ENCODE results near the gene HSD17B10. TPM values are rescaled to one million over a fixed set of nuclear protein-coding genes. Genes with fewer than 3 reads are reported as not detected.

HSD17B10 gene
- polyA plus RNA-seq, 1 of the 3 experiments (the other 2 are of a cell fraction) = 157 TPM

- TF ChIP-seq, protein P1, sequence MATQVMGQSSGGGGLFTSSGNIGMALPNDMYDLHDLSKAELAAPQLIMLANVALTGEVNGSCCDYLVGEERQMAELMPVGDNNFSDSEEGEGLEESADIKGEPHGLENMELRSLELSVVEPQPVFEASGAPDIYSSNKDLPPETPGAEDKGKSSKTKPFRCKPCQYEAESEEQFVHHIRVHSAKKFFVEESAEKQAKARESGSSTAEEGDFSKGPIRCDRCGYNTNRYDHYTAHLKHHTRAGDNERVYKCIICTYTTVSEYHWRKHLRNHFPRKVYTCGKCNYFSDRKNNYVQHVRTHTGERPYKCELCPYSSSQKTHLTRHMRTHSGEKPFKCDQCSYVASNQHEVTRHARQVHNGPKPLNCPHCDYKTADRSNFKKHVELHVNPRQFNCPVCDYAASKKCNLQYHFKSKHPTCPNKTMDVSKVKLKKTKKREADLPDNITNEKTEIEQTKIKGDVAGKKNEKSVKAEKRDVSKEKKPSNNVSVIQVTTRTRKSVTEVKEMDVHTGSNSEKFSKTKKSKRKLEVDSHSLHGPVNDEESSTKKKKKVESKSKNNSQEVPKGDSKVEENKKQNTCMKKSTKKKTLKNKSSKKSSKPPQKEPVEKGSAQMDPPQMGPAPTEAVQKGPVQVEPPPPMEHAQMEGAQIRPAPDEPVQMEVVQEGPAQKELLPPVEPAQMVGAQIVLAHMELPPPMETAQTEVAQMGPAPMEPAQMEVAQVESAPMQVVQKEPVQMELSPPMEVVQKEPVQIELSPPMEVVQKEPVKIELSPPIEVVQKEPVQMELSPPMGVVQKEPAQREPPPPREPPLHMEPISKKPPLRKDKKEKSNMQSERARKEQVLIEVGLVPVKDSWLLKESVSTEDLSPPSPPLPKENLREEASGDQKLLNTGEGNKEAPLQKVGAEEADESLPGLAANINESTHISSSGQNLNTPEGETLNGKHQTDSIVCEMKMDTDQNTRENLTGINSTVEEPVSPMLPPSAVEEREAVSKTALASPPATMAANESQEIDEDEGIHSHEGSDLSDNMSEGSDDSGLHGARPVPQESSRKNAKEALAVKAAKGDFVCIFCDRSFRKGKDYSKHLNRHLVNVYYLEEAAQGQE (IDR thresholded peaks at IDR 0.05; ENCODE audit: low read depth, low read length) = no peak
- TF ChIP-seq, protein P2, sequence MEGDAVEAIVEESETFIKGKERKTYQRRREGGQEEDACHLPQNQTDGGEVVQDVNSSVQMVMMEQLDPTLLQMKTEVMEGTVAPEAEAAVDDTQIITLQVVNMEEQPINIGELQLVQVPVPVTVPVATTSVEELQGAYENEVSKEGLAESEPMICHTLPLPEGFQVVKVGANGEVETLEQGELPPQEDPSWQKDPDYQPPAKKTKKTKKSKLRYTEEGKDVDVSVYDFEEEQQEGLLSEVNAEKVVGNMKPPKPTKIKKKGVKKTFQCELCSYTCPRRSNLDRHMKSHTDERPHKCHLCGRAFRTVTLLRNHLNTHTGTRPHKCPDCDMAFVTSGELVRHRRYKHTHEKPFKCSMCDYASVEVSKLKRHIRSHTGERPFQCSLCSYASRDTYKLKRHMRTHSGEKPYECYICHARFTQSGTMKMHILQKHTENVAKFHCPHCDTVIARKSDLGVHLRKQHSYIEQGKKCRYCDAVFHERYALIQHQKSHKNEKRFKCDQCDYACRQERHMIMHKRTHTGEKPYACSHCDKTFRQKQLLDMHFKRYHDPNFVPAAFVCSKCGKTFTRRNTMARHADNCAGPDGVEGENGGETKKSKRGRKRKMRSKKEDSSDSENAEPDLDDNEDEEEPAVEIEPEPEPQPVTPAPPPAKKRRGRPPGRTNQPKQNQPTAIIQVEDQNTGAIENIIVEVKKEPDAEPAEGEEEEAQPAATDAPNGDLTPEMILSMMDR (IDR thresholded peaks at IDR 0.05) = no peak
- TF ChIP-seq USF1 (IDR thresholded peaks at IDR 0.05; ENCODE audit: borderline replicate concordance, low read depth) = no peak
- TF ChIP-seq JUND (IDR thresholded peaks at IDR 0.05) = no peak
- TF ChIP-seq NFIC (IDR thresholded peaks at IDR 0.05; ENCODE audit: borderline replicate concordance) = no peak
- no peak for TF ChIP-seq ELF1 (IDR thresholded peaks at IDR 0.05)
Measured at GRCh38 chrX:53456254-53456653, 22.1 kb upstream of the HSD17B10 start (continued).

GRCh38 chrX:53452812-53453211, 18.6 kb upstream of the HSD17B10 start:
- Histone ChIP-seq H3K4me1 (ENCODE audit: control insufficient read depth in 1 of 2, insufficient read depth in 2 of 2, low read depth in 1 of 2, low read length in 1 of 2) (no peaks in the 10 kb centered on the region), H4K20me1 (ENCODE audit: insufficient read depth) (no peaks in the 10 kb centered on the region), H3K9me3 (no peaks in the 10 kb centered on the region), H3F3A (replicated peaks; ENCODE audit: insufficient read depth) (no peaks in the 10 kb centered on the region), H3K4me3 (ENCODE audit: low read depth in 2 of 2, low read length in 1 of 2) (no peak overlapping the region), H3K9me2 (no peaks in the 10 kb centered on the region), H3K36me3 (replicated peaks in 1 of 2; ENCODE audit: control insufficient read depth in 1 of 2, insufficient read depth in 2 of 2, low read length in 1 of 2) (no peaks in the 10 kb centered on the region), H3K9ac (no peak overlapping the region), H2AFZ (ENCODE audit: low read depth) (no peak overlapping the region), H3K27me3 (ENCODE audit: insufficient read depth) (no peaks in the 10 kb centered on the region; the same call in 1 of the 2 replicates), H3K4me2 (no peak overlapping the region), H3K79me2 (ENCODE audit: insufficient read depth) (no peaks in the 10 kb centered on the region), H3K27ac (ENCODE audit: low read depth in 2 of 2, low read length in 1 of 2) (no peak overlapping the region)
- ChIA-PET CTCF (interaction anchor here (0.7 to 1.9 kb wide), 6 partner anchors 12 to 204 kb away, joined by 3 to 8 read pairs (median 3); no protein-coding TSS in a partner anchor), POLR2A (no interaction called here)
- TF ChIP-seq FOXM1 (IDR thresholded peaks at IDR 0.05; ENCODE audit: low read depth) (no peak), FOXJ3 (CRISPR knock-in tag; IDR thresholded peaks at IDR 0.05) (no peak), ELF1 (IDR thresholded peaks at IDR 0.05) (no peak), NRF1 (IDR thresholded peaks at IDR 0.05; ENCODE audit: low read depth, low read length) (no peak), MXI1 (IDR thresholded peaks at IDR 0.05; ENCODE audit: low read depth, low read length) (no peak), EP300 (IDR thresholded peaks at IDR 0.05; ENCODE audit: borderline replicate concordance in 1 of 2, low read depth in 1 of 2, low read length in 1 of 2) (no peak), RXRA (IDR thresholded peaks at IDR 0.05; ENCODE audit: borderline replicate concordance, low read depth) (no peak), IRF3 (IDR thresholded peaks at IDR 0.05; ENCODE audit: low read depth, low read length) (no peak), RAD21 (IDR thresholded peaks at IDR 0.05; ENCODE audit: low read length) (no peak), GABPA (IDR thresholded peaks at IDR 0.05; ENCODE audit: low read depth) (no peak)
- TF ChIP-seq, protein P3, sequence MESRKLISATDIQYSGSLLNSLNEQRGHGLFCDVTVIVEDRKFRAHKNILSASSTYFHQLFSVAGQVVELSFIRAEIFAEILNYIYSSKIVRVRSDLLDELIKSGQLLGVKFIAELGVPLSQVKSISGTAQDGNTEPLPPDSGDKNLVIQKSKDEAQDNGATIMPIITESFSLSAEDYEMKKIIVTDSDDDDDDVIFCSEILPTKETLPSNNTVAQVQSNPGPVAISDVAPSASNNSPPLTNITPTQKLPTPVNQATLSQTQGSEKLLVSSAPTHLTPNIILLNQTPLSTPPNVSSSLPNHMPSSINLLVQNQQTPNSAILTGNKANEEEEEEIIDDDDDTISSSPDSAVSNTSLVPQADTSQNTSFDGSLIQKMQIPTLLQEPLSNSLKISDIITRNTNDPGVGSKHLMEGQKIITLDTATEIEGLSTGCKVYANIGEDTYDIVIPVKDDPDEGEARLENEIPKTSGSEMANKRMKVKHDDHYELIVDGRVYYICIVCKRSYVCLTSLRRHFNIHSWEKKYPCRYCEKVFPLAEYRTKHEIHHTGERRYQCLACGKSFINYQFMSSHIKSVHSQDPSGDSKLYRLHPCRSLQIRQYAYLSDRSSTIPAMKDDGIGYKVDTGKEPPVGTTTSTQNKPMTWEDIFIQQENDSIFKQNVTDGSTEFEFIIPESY (IDR thresholded peaks at IDR 0.05; ENCODE audit: borderline replicate concordance, low read depth) = no peak
- TF ChIP-seq, protein P4, sequence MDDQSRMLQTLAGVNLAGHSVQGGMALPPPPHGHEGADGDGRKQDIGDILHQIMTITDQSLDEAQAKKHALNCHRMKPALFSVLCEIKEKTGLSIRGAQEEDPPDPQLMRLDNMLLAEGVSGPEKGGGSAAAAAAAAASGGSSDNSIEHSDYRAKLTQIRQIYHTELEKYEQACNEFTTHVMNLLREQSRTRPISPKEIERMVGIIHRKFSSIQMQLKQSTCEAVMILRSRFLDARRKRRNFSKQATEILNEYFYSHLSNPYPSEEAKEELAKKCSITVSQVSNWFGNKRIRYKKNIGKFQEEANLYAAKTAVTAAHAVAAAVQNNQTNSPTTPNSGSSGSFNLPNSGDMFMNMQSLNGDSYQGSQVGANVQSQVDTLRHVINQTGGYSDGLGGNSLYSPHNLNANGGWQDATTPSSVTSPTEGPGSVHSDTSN (IDR thresholded peaks at IDR 0.05) = no peak
- no peak for DNase-seq
